Glutamatergic neuron (in vitro differentiated cells): ENCODE data around the gene OR11A1. TPM values are rescaled to one million over a fixed set of nuclear protein-coding genes. Genes with fewer than 3 reads are reported as not detected.

Experiments
- DNase-seq: peaks from one replicate; pipeline ENCODE4 v3.0.0; 2022
- H3K27ac Mint-ChIP-seq: one replicate; pipeline ENCODE4 v1.8.0; 2020; ENCODE audit warnings: mild to moderate bottlenecking, mixed read lengths, inconsistent platforms; ENCODE audit not compliant: unreplicated experiment
- H3K27me3 Mint-ChIP-seq: one replicate; pipeline ENCODE4 v1.8.0; 2020; ENCODE audit warnings: mild to moderate bottlenecking, moderate library complexity, mixed read lengths, inconsistent platforms; ENCODE audit not compliant: unreplicated experiment
- H3K36me3 Mint-ChIP-seq: one replicate; pipeline ENCODE4 v1.8.0; 2020; ENCODE audit warnings: mild to moderate bottlenecking, mixed read lengths, inconsistent platforms; ENCODE audit not compliant: unreplicated experiment
- H3K4me1 Mint-ChIP-seq: one replicate; pipeline ENCODE4 v1.8.0; 2020; ENCODE audit warnings: mild to moderate bottlenecking, low read depth, mixed read lengths, inconsistent platforms; ENCODE audit not compliant: unreplicated experiment
- H3K4me3 Mint-ChIP-seq: one replicate; pipeline ENCODE4 v1.8.0; 2020; ENCODE audit warnings: mild to moderate bottlenecking, mixed read lengths, inconsistent platforms; ENCODE audit not compliant: unreplicated experiment
- H3K9me3 Mint-ChIP-seq: one replicate; pipeline ENCODE4 v1.8.0; 2020; ENCODE audit warnings: mild to moderate bottlenecking, moderate library complexity, mixed read lengths, inconsistent platforms; ENCODE audit not compliant: unreplicated experiment
- total RNA-seq: library from RNA; stranded (reverse); fragmentation: NEBNext Ultra II Directional; extraction: Animal tissue kit (Norgen Biotek cat#: 25700); gene quantifications from one replicate; pipeline ENCODE4 v1.2.1, GENCODE V29; 2021; ENCODE audit not compliant: unreplicated experiment
- TF ChIP-seq, protein P1 (sequence below): fragments of 200-600 bp; sonication (generic); IDR thresholded peaks from one replicate; pipeline ENCODE4 v1.5.0; 2021; ENCODE audit not compliant: partially characterized antibody, unreplicated experiment

Gene OR11A1
- total RNA-seq, 1 donor from 2014 or later = not detected

- Mint-ChIP-seq H3K36me3 (no peaks in the 10 kb centered on the region), H3K4me3 (no peak overlapping the region), H3K27ac (no peak overlapping the region), H3K27me3 (no peaks in the 10 kb centered on the region), H3K9me3 (no peaks in the 10 kb centered on the region), H3K4me1 (no peaks in the 10 kb centered on the region)
- no peak for DNase-seq
- TF ChIP-seq, protein P1, sequence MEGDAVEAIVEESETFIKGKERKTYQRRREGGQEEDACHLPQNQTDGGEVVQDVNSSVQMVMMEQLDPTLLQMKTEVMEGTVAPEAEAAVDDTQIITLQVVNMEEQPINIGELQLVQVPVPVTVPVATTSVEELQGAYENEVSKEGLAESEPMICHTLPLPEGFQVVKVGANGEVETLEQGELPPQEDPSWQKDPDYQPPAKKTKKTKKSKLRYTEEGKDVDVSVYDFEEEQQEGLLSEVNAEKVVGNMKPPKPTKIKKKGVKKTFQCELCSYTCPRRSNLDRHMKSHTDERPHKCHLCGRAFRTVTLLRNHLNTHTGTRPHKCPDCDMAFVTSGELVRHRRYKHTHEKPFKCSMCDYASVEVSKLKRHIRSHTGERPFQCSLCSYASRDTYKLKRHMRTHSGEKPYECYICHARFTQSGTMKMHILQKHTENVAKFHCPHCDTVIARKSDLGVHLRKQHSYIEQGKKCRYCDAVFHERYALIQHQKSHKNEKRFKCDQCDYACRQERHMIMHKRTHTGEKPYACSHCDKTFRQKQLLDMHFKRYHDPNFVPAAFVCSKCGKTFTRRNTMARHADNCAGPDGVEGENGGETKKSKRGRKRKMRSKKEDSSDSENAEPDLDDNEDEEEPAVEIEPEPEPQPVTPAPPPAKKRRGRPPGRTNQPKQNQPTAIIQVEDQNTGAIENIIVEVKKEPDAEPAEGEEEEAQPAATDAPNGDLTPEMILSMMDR = no peak
Observed at GRCh38 chr6:29486577-29486976, 29.7 kb upstream of the OR11A1 start.

- no peaks in the 10 kb centered on the region for H3K27me3 Mint-ChIP-seq
- H3K36me3 Mint-ChIP-seq = no peaks in the 10 kb centered on the region
- no peak for DNase-seq
- TF ChIP-seq, protein P1 = no peak
- H3K4me1 Mint-ChIP-seq = no peaks in the 10 kb centered on the region
- H3K27ac Mint-ChIP-seq = no peak overlapping the region
- no peaks in the 10 kb centered on the region for H3K9me3 Mint-ChIP-seq
- no peak overlapping the region for H3K4me3 Mint-ChIP-seq
Observed at GRCh38 chr6:29483735-29484134, 26.9 kb upstream of the OR11A1 start.

DNA sequence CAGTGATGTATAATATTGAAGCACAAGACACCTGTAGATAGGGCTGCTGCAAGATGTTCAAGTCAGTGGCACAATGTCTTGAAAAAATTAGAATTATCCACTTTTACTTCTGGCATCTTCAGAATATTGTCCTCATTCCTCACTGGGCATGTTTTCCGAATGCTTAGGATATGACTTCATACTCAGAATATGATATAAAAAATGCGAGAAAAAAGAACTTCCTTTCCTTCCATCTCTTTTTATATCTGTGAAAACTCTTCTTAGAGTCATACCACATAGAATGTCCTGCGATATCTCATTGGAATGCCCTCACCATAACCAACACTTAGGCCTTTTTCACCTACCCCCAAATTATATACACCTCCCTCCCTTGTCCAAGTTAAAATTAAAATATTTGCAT is 26.3 kb upstream of the OR11A1 start:
- Mint-ChIP-seq H3K27me3 (no peaks in the 10 kb centered on the region), H3K4me1 (no peaks in the 10 kb centered on the region), H3K4me3 (no peak overlapping the region), H3K36me3 (no peaks in the 10 kb centered on the region), H3K27ac (no peak overlapping the region), H3K9me3 (no peaks in the 10 kb centered on the region)
- DNase-seq = no peak
- TF ChIP-seq, protein P1 = no peak

GRCh38 chr6:29479560-29479959 is 22.7 kb upstream of the OR11A1 start:
- Mint-ChIP-seq H3K4me1 (no peaks in the 10 kb centered on the region), H3K27ac (no peak overlapping the region), H3K27me3 (peaks cover 3% of the 10 kb centered on the region), H3K4me3 (no peak overlapping the region), H3K36me3 (no peaks in the 10 kb centered on the region), H3K9me3 (no peaks in the 10 kb centered on the region)
- TF ChIP-seq, protein P1 = no peak
- no peak for DNase-seq

GRCh38 chr6:29478740-29479139 is 21.9 kb upstream of the OR11A1 start:
- Mint-ChIP-seq H3K4me3 (no peak overlapping the region), H3K36me3 (no peaks in the 10 kb centered on the region), H3K27me3 (peaks cover 3% of the 10 kb centered on the region), H3K4me1 (no peaks in the 10 kb centered on the region), H3K9me3 (no peaks in the 10 kb centered on the region), H3K27ac (no peak overlapping the region)
- no peak for DNase-seq
- TF ChIP-seq, protein P1 = no peak
